Lower leg skin (tissue), 4 donors: ENCODE measurements around the gene ZNF484. TPM values are rescaled to one million over a fixed set of nuclear protein-coding genes. Genes with fewer than 3 reads are reported as not detected.
"Not testable (repeated sequence)": the region's sequence is repeated elsewhere in the genome, so short reads cannot be mapped to it uniquely, and the experiment has no call there.

Source experiments
- DNase-seq, 2 donors: peaks; one replicate each; pipeline ENCODE4 v3.0.0-alpha.2; 2019; ENCODE audit warnings: low spot score in 2 of 2
- H3K4me3 ChIP-seq: fragments of 200-600 bp; sonication (generic); 2 replicates; pipeline ENCODE4 v1.5.1; 2017; ENCODE audit warnings: mild to moderate bottlenecking, low read depth; ENCODE audit not compliant: poor library complexity, severe bottlenecking
- CTCF ChIP-seq, 3 donors: fragments of 450-650 bp; IDR thresholded peaks; one replicate each; pipeline ENCODE4 v1.5.1; 2016; ENCODE audit warnings: antibody characterized with exemption in 3 of 3, mild to moderate bottlenecking in 3 of 3, moderate library complexity in 2 of 3
- POLR2A ChIP-seq, 2 donors: fragments of 450-650 bp; IDR thresholded peaks; one replicate each; pipeline ENCODE4 v1.6.1; 2016 to 2017; ENCODE audit warnings: antibody characterized with exemption in 2 of 2, mild to moderate bottlenecking in 1 of 2, moderate library complexity in 1 of 2
- WGBS, 2 donors: methylation state at CpG; one replicate each; pipeline ENCODE4 v1.1.5; 2018; 5-methylcytosine and 5-hydroxymethylcytosine counted together
- intact Hi-C: fragments of 100-400 bp; cut with DNase I; formaldehyde crosslinking; loops from one replicate; pipeline ENCODE4 v1.15.0; 2023; ENCODE audit warnings: low total_unique reads
- total RNA-seq, 4 donors: library from RNA; depleted of rRNA; stranded (reverse); fragments of >200 nt; gene quantifications; one replicate each; pipeline ENCODE4 v1.1.0, GENCODE V29; 2016

The ZNF484 gene
- total RNA-seq, 4 donors from 2014 or later, result 4.4 to 8.9 (median 5.0) TPM

DNA sequence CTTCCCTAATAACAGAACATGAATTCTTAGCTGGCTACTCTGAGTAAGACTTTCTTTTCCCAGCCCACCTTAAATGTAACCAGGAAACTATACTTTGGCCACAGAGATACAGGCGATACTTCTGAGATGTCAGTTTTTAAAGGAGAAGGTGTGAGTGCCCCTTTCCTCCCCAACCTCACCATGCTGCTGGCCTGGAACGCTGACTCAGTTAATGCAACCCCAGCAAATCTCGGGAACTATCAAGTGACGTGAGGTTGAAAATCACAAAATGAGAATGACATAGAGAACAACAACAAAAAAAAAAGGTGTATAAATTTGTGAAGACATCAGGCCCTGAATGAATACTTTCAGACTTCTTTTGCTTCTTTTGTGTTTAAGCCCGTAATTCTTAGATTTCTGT, 13.7 kb downstream of the ZNF484 start:
- no peak for DNase-seq
- no peak overlapping the region for H3K4me3 ChIP-seq
- TF ChIP-seq CTCF (IDR thresholded peaks at IDR 0.05) (no peak), POLR2A (IDR thresholded peaks at IDR 0.05) (no peak)
- intact Hi-C loops, result no loop called here
- whole genome bisulfite sequencing, 2 donors, result 94 to 97% methylated on average over 5 of the region's 5 CpGs

DNA sequence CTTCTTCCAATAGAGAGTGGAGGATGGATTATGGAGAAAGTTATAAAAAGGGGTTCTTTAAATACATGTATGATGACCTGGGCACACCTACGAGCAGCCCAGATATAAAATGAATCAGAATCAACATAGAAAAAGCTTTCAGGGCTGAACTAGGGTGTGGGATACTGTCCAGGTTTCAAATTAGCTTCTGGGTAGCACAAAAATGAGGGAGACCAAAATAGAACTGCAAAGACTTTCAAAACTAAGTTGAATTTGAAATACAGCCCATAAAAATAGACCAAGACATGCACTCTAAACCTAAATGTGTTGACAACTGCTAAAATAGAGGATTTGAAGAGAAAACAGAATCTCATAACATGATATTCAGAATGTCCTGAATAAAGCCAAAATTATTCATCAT, 17.0 kb downstream of the ZNF484 start:
- WGBS, 2 donors, result 84 to 92% methylated on average over 1 of the region's 1 CpG
- no peak overlapping the region for H3K4me3 ChIP-seq
- no peak for TF ChIP-seq CTCF (IDR thresholded peaks at IDR 0.05)
- TF ChIP-seq POLR2A (IDR thresholded peaks at IDR 0.05), result no peak
- no peak for DNase-seq
- intact Hi-C loops, result no loop called here

GRCh38 chr9:92857236-92857635, 20.6 kb downstream of the ZNF484 start:
- DNase-seq, result no peak
- intact Hi-C loops, result no loop called here
- no peak for TF ChIP-seq CTCF (IDR thresholded peaks at IDR 0.05)
- TF ChIP-seq POLR2A (IDR thresholded peaks at IDR 0.05), result no peak
- H3K4me3 ChIP-seq, result no peak overlapping the region

DNA sequence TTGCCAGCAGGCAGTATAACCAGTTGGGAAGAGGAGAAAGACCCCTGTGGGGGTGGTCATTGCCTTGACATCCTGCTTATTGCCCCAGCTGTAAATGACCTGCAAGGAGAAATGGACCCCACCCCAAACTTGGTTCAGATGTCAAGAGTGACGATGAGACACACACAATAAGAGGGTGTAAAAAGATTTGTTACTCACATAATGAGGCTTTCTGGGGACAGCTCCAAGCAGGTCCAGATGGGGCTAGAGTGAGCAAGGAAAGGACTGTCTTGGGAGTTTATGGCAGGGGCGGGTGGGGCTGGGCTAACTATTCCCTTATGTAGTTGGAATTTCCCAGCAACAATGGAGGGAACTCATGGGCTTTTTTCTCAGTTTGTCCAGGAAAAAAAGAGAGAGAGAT, 24.1 kb downstream of the ZNF484 start:
- no peak for TF ChIP-seq CTCF (IDR thresholded peaks at IDR 0.05)
- no peak for TF ChIP-seq POLR2A (IDR thresholded peaks at IDR 0.05)

GRCh38 chr9:92850898-92851297, 26.9 kb downstream of the ZNF484 start:
- no peak overlapping the region for H3K4me3 ChIP-seq
- no peak for DNase-seq
- TF ChIP-seq CTCF (IDR thresholded peaks at IDR 0.05), result no peak
- no peak for TF ChIP-seq POLR2A (IDR thresholded peaks at IDR 0.05)
- intact Hi-C loops, result no loop called here

More for the DNA sequence above, 24.1 kb downstream of the ZNF484 start:
- intact Hi-C loops, result no loop called here
- WGBS, 2 donors, result 69% methylated on average over 2 of the region's 2 CpGs
- H3K4me3 ChIP-seq, result no peak overlapping the region
- DNase-seq, result no peak

- whole genome bisulfite sequencing, 2 donors, result 94 to 99% methylated on average over 6 of the region's 6 CpGs
- intact Hi-C loops, H3K4me3 ChIP-seq, DNase-seq: not testable (repeated sequence)
Measured at GRCh38 chr9:92848740-92849139, 29.1 kb downstream of the ZNF484 start.
